ENCODE measurements around the gene HUS1B. TPM values are rescaled to one million over a fixed set of nuclear protein-coding genes. Genes with fewer than 3 reads are reported as not detected.

Gene HUS1B
- polyA plus RNA-seq, 3 donors: 0.23 to 0.73 TPM; not detected in 1

GRCh38 chr6:678520-678919, 21.6 kb upstream of the HUS1B start:
- Mint-ChIP-seq H3K9me3 (peaks cover 0 to 15% (median 3%) of the 10 kb centered on the region in 7 donors), H3K4me3 (no peak overlapping the region), H3K4me1 (peaks cover 9% of the 10 kb centered on the region), H3K27me3 (ENCODE audit: low read depth in 3 of 3) (no peaks in the 10 kb centered on the region), H3K27ac (no peak overlapping the region), H3K36me3 (peaks cover 3 to 12% of the 10 kb centered on the region in 2 donors)
- Histone ChIP-seq H4K20me1 (ENCODE audit: insufficient read depth, low read length) (peaks cover 50% of the 10 kb centered on the region), H3K4me1 (ENCODE audit: control insufficient read depth in 1 of 2, insufficient read depth in 2 of 2, low read length in 2 of 2) (no peaks in the 10 kb centered on the region), H3K36me3 (replicated peaks in 1 of 2; ENCODE audit: control insufficient read depth in 1 of 2, insufficient read depth in 2 of 2, low read length in 2 of 2) (no peaks in the 10 kb centered on the region), H3K27me3 (ENCODE audit: control insufficient read depth in 2 of 2, insufficient read depth in 2 of 2, low read length in 2 of 2) (no peaks in the 10 kb centered on the region), H3K9me3 (replicated peaks in 1 of 2; ENCODE audit: control insufficient read depth in 1 of 2, insufficient read depth in 1 of 2, low read length in 2 of 2) (peaks cover 0 to 8% of the 10 kb centered on the region in 2 donors), H3K4me3 (replicated peaks in 1 of 3; ENCODE audit: low read depth in 2 of 3, low read length in 3 of 3) (no peak overlapping the region), H2AFZ (ENCODE audit: insufficient read depth, low read depth, low read length, poor library complexity, severe bottlenecking) (no peak overlapping the region), H3K27ac (ENCODE audit: low read depth in 1 of 2, low read length in 2 of 2) (no peak overlapping the region), H3K4me2 (replicated peaks; ENCODE audit: extremely low read depth, low read length, poor library complexity, severe bottlenecking) (no peak overlapping the region), H3K79me2 (ENCODE audit: insufficient read depth, low read length) (peaks cover 27% of the 10 kb centered on the region), H3K9ac (ENCODE audit: insufficient read depth, low read length, poor library complexity, severe bottlenecking) (no peak overlapping the region)
- DNase-seq: no peak
- TF ChIP-seq, protein P1, sequence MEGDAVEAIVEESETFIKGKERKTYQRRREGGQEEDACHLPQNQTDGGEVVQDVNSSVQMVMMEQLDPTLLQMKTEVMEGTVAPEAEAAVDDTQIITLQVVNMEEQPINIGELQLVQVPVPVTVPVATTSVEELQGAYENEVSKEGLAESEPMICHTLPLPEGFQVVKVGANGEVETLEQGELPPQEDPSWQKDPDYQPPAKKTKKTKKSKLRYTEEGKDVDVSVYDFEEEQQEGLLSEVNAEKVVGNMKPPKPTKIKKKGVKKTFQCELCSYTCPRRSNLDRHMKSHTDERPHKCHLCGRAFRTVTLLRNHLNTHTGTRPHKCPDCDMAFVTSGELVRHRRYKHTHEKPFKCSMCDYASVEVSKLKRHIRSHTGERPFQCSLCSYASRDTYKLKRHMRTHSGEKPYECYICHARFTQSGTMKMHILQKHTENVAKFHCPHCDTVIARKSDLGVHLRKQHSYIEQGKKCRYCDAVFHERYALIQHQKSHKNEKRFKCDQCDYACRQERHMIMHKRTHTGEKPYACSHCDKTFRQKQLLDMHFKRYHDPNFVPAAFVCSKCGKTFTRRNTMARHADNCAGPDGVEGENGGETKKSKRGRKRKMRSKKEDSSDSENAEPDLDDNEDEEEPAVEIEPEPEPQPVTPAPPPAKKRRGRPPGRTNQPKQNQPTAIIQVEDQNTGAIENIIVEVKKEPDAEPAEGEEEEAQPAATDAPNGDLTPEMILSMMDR (IDR thresholded peaks at IDR 0.05): no peak
- WGBS (ENCODE audit: insufficient coverage): 76% methylated on average over 3 of the region's 3 CpGs
- intact Hi-C loops (cut with micrococcal nuclease): no loop called here

- intact Hi-C loops (cut with micrococcal nuclease): no loop called here
- peaks cover 9% of the 10 kb centered on the region for H3K4me1 Mint-ChIP-seq
- H3K79me2 ChIP-seq (ENCODE audit: insufficient read depth, low read length): peaks cover 26% of the 10 kb centered on the region
- H3K9me3 ChIP-seq (replicated peaks in 1 of 2; ENCODE audit: control insufficient read depth in 1 of 2, insufficient read depth in 1 of 2, low read length in 2 of 2): peaks cover 0 to 8% of the 10 kb centered on the region in 2 donors
- H3K4me1 ChIP-seq (ENCODE audit: control insufficient read depth in 1 of 2, insufficient read depth in 2 of 2, low read length in 2 of 2): no peaks in the 10 kb centered on the region
- no CpG with 5 or more reads among the region's 4 CpGs for WGBS (ENCODE audit: insufficient coverage)
- H3K27me3 ChIP-seq (ENCODE audit: control insufficient read depth in 2 of 2, insufficient read depth in 2 of 2, low read length in 2 of 2): no peaks in the 10 kb centered on the region
- H3K4me2 ChIP-seq (replicated peaks; ENCODE audit: extremely low read depth, low read length, poor library complexity, severe bottlenecking): no peak overlapping the region
- no peak for DNase-seq
- H3K27ac ChIP-seq (ENCODE audit: low read depth in 1 of 2, low read length in 2 of 2): no peak overlapping the region
- peaks cover 47% of the 10 kb centered on the region for H4K20me1 ChIP-seq (ENCODE audit: insufficient read depth, low read length)
- TF ChIP-seq, protein P1 (IDR thresholded peaks at IDR 0.05): no peak
- no peak overlapping the region for H3K4me3 ChIP-seq (replicated peaks in 1 of 3; ENCODE audit: low read depth in 2 of 3, low read length in 3 of 3)
- H3K27ac Mint-ChIP-seq: no peak overlapping the region
- H3K36me3 Mint-ChIP-seq: peaks cover 3 to 12% of the 10 kb centered on the region in 2 donors
- H3K36me3 ChIP-seq (replicated peaks in 1 of 2; ENCODE audit: control insufficient read depth in 1 of 2, insufficient read depth in 2 of 2, low read length in 2 of 2): no peaks in the 10 kb centered on the region
- no peak overlapping the region for H3K9ac ChIP-seq (ENCODE audit: insufficient read depth, low read length, poor library complexity, severe bottlenecking)
- peaks cover 0 to 15% (median 3%) of the 10 kb centered on the region in 7 donors for H3K9me3 Mint-ChIP-seq
- no peaks in the 10 kb centered on the region for H3K27me3 Mint-ChIP-seq (ENCODE audit: low read depth in 3 of 3)
- H3K4me3 Mint-ChIP-seq: no peak overlapping the region
- H2AFZ ChIP-seq (ENCODE audit: insufficient read depth, low read depth, low read length, poor library complexity, severe bottlenecking): no peak overlapping the region
These were observed 21.0 kb upstream of the HUS1B start for GRCh38 chr6:677919-678318.

All from CD14-positive monocyte (primary cell).